Epithelial cell of esophagus (primary cell): Measurements from ENCODE around the gene CTNND2.

ENCODE experiments used
- DNase-seq: peaks from one replicate; pipeline ENCODE4 v3.0.0; 2010; ENCODE audit warnings: low read depth
- H3K4me3 ChIP-seq: 2 replicates; pipeline ENCODE4 v1.5.1; 2011; ENCODE audit warnings: mild to moderate bottlenecking, low read length, control low read depth
- TF ChIP-seq, protein P1 (sequence below): IDR thresholded peaks from 2 replicates; pipeline ENCODE4 v1.5.1; 2011; ENCODE audit warnings: low read depth, mild to moderate bottlenecking, low read length, control low read depth, inconsistent platforms; ENCODE audit not compliant: insufficient read depth; ENCODE audit errors: missing control alignments

Gene CTNND2

DNA sequence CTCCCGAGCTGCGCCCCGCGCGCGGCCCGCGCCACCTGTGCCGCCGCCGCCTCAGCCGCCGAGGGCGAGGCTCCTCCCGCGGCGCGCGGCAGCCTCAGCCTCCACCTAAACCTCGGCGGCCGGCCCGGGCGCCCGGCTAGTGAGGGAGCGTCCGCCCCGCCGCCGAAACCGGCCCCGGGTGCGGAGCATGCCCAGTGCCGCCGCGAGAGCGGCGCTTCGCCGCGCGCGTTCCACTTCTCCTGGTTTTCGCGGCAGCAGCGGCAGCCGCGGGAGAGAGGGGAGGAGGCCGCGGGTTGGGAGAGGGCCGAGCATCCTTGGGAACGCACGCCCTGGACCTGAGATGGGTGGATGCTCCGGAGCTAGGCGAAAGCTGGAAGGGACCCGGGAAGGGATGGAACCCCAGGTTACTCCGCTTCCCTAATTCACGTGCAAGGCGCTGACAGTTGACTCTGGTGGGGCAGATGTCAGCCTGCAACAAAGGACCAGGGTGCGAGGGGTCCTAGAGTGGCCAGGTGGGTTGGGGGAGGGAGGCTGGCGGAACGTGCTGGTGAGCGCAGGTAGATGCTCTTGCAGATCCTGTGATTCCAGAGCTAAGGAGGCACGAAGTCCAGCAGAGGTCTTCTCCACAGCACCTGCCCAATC, at the start of gene CTNND2:
TSS of gene CTNND2 (minus strand) at position 182 of the 642 bp plus-strand sequence. CDS start 593 bp downstream, outside the sequence.
- TF ChIP-seq, protein P1, sequence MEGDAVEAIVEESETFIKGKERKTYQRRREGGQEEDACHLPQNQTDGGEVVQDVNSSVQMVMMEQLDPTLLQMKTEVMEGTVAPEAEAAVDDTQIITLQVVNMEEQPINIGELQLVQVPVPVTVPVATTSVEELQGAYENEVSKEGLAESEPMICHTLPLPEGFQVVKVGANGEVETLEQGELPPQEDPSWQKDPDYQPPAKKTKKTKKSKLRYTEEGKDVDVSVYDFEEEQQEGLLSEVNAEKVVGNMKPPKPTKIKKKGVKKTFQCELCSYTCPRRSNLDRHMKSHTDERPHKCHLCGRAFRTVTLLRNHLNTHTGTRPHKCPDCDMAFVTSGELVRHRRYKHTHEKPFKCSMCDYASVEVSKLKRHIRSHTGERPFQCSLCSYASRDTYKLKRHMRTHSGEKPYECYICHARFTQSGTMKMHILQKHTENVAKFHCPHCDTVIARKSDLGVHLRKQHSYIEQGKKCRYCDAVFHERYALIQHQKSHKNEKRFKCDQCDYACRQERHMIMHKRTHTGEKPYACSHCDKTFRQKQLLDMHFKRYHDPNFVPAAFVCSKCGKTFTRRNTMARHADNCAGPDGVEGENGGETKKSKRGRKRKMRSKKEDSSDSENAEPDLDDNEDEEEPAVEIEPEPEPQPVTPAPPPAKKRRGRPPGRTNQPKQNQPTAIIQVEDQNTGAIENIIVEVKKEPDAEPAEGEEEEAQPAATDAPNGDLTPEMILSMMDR = no peak
- DNase-seq = peak; percentile 54
- H3K4me3 ChIP-seq = no peak within 1 kb of the TSS

GRCh38 chr5:11946317-11946716, 42.1 kb upstream of the CTNND2 start:
- peak; percentile 69 for DNase-seq
- H3K4me3 ChIP-seq = no peak overlapping the region
- TF ChIP-seq, protein P1 = no peak

- H3K4me3 ChIP-seq = no peak overlapping the region
- TF ChIP-seq, protein P1 = no peak
- peak; percentile 58 for DNase-seq
Observed at GRCh38 chr5:11941566-11941965, 37.3 kb upstream of the CTNND2 start.

- DNase-seq = no peak
- TF ChIP-seq, protein P1 = no peak
- H3K4me3 ChIP-seq = no peak overlapping the region
Observed at GRCh38 chr5:11931638-11932037, 27.4 kb upstream of the CTNND2 start.

- no peak overlapping the region for H3K4me3 ChIP-seq
- DNase-seq = no peak
- TF ChIP-seq, protein P1 = no peak
Observed at GRCh38 chr5:11928909-11929308, 24.7 kb upstream of the CTNND2 start.

GRCh38 chr5:11925701-11926100, 21.5 kb upstream of the CTNND2 start:
- TF ChIP-seq, protein P1 = no peak
- no peak overlapping the region for H3K4me3 ChIP-seq
- no peak for DNase-seq

DNA sequence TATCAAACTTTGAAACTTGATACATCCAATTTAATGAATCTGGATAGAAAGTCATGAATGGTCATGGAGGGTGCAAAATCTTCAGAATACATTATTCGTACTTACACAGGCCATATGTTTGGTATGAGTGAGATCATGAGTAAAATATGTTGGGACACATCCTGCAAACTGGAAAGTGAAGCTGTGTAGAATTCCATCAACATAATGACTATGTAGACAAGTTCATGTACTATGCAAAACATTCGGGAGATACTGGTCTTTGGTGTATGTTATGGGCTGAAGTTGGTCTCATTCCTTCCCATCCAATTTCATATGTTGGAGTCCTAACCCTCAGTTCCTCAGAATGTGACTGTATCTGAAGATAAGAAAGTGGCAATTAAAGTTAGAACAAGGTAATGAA, 18.1 kb upstream of the CTNND2 start:
- DNase-seq = no peak
- TF ChIP-seq, protein P1 = no peak
- H3K4me3 ChIP-seq = no peak overlapping the region
